IMR-90 (cell line): Measurements from ENCODE around the gene CDH2. TPM values are rescaled to one million over a fixed set of nuclear protein-coding genes. Genes with fewer than 3 reads are reported as not detected.
A peak's percentile ranks its signal among the peaks of the same experiment; 100 is the strongest.

Experiments
- ATAC-seq: fragments of 200-7000 bp; cut with Tn5 transposase; 2 replicates; pipeline ENCODE4 v1.9.1; 2020; ENCODE audit warnings: low read depth, mild to moderate bottlenecking, moderate library complexity
- BruUV-seq: library from RNA; stranded (reverse); fragments of 400-500 nt; replicated peaks from 2 replicates; lab custom pipeline; 2021; lab: Mats Ljungman, UMichigan
- CTCF ChIA-PET: fragments of 300-600 bp; formaldehyde crosslinking; extraction: SDS; loops from one replicate; lab custom pipeline; 2021; ENCODE audit warnings: antibody characterized with exemption; lab: Yijun Ruan, JAX
- POLR2A ChIA-PET: fragments of 300-600 bp; sonication (Branson Sonifier 250); formaldehyde crosslinking; loops from one replicate; lab custom pipeline; 2022; ENCODE audit warnings: antibody characterized with exemption; ENCODE audit not compliant: unreplicated experiment; lab: Charles Lee
- DNase-seq: peaks from one replicate; pipeline ENCODE4 v3.0.0; 2013
- H2AFZ ChIP-seq: replicated peaks from 2 replicates; pipeline ENCODE3; 2013; ENCODE audit warnings: low read length, mild to moderate bottlenecking; ENCODE audit not compliant: poor library complexity
- H2AK5ac ChIP-seq: 2 replicates; pipeline ENCODE4 v1.6.1; 2013; ENCODE audit warnings: low read depth, low read length, inconsistent platforms
- H2AK9ac ChIP-seq: replicated peaks from 2 replicates; pipeline ENCODE3; 2013; ENCODE audit warnings: mild to moderate bottlenecking, low read depth, low read length, moderate library complexity; ENCODE audit not compliant: poor library complexity
- H2BK120ac ChIP-seq: 2 replicates; pipeline ENCODE4 v1.6.1; 2013; ENCODE audit warnings: low read depth, low read length, inconsistent platforms
- H2BK15ac ChIP-seq: 3 replicates; pipeline ENCODE4 v1.6.1; 2013; ENCODE audit warnings: low read depth, low read length, inconsistent platforms
- H2BK20ac ChIP-seq: 2 replicates; pipeline ENCODE4 v1.6.1; 2013; ENCODE audit warnings: low read depth, mild to moderate bottlenecking, inconsistent platforms, low read length, moderate library complexity
- H2BK5ac ChIP-seq: 2 replicates; pipeline ENCODE4 v1.6.1; 2013; ENCODE audit warnings: mild to moderate bottlenecking, low read depth, low read length, inconsistent platforms; ENCODE audit not compliant: poor library complexity, severe bottlenecking
- H3K14ac ChIP-seq: replicated peaks from 2 replicates; pipeline ENCODE4 v1.6.1; 2013; ENCODE audit warnings: low read depth, low read length, inconsistent platforms
- H3K18ac ChIP-seq: 2 replicates; pipeline ENCODE4 v1.6.1; 2013; ENCODE audit warnings: low read depth, low read length, control low read depth
- H3K23ac ChIP-seq: 2 replicates; pipeline ENCODE4 v1.6.1; 2013; ENCODE audit warnings: low read depth, low read length, inconsistent platforms
- H3K27ac ChIP-seq: 2 replicates; pipeline ENCODE4 v1.5.1; 2013; ENCODE audit warnings: mild to moderate bottlenecking, control low read depth, low read length; ENCODE audit not compliant: insufficient read depth
- H3K27me3 ChIP-seq: 2 replicates; pipeline ENCODE4 v1.6.1; 2013; ENCODE audit warnings: low read length; ENCODE audit not compliant: control insufficient read depth, insufficient read depth
- H3K36me3 ChIP-seq: 2 replicates; pipeline ENCODE4 v1.6.1; 2013; ENCODE audit warnings: low read length, mixed read lengths; ENCODE audit not compliant: control insufficient read depth, insufficient read depth
- H3K4ac ChIP-seq: 2 replicates; pipeline ENCODE4 v1.6.1; 2013; ENCODE audit warnings: low read depth, low read length, inconsistent platforms
- H3K4me1 ChIP-seq: 2 replicates; pipeline ENCODE4 v1.6.1; 2013; ENCODE audit warnings: low read length, mixed read lengths; ENCODE audit not compliant: control insufficient read depth, insufficient read depth
- H3K4me2 ChIP-seq: 2 replicates; pipeline ENCODE4 v1.6.1; 2013; ENCODE audit warnings: low read depth, mild to moderate bottlenecking, control low read depth, low read length, moderate library complexity
- H3K4me3 ChIP-seq: 2 replicates; pipeline ENCODE4 v1.5.1; 2013; ENCODE audit warnings: low read depth, mild to moderate bottlenecking, control low read depth, low read length, moderate library complexity; ENCODE audit not compliant: insufficient read depth
- H3K56ac ChIP-seq: 2 replicates; pipeline ENCODE4 v1.6.1; 2013; ENCODE audit warnings: low read length, inconsistent platforms; ENCODE audit not compliant: insufficient read depth; ENCODE audit errors: extremely low read depth
- H3K79me1 ChIP-seq, 2 experiments: 2 replicates each; pipeline ENCODE4 v1.6.1; 2013; ENCODE audit warnings: low read length in 2 of 2, inconsistent platforms in 1 of 2, low read depth in 1 of 2
- H3K9ac ChIP-seq: 2 replicates; pipeline ENCODE4 v1.6.1; 2013; ENCODE audit warnings: low read depth, low read length, control low read depth
- H3K9me1 ChIP-seq: 2 replicates; pipeline ENCODE4 v1.6.1; 2013; ENCODE audit warnings: low read length, inconsistent platforms; ENCODE audit not compliant: insufficient read depth
- H3K9me3 ChIP-seq: 2 replicates; pipeline ENCODE4 v1.6.1; 2013; ENCODE audit warnings: low read length; ENCODE audit not compliant: control insufficient read depth, insufficient read depth
- H4K20me1 ChIP-seq: 2 replicates; pipeline ENCODE4 v1.6.1; 2013; ENCODE audit warnings: low read length, inconsistent platforms; ENCODE audit not compliant: insufficient read depth
- H4K5ac ChIP-seq: 2 replicates; pipeline ENCODE4 v1.6.1; 2013; ENCODE audit warnings: mild to moderate bottlenecking, low read depth, low read length, control low read depth
- H4K8ac ChIP-seq, 2 experiments: 2 replicates each; pipeline ENCODE4 v1.6.1; 2013; ENCODE audit warnings: low read depth in 2 of 2, low read length in 2 of 2, control low read depth in 1 of 2, inconsistent platforms in 1 of 2
- H4K91ac ChIP-seq: 2 replicates; pipeline ENCODE4 v1.6.1; 2013; ENCODE audit warnings: low read depth, low read length, inconsistent platforms; ENCODE audit not compliant: insufficient read depth
- CTCF ChIP-seq: conservative IDR thresholded peaks from 2 replicates; pipeline ENCODE4 v1.5.1; 2012; ENCODE audit warnings: mild to moderate bottlenecking, low read depth, low read length, improper control_type of control experiment
- MAFK ChIP-seq: IDR thresholded peaks from 2 replicates; pipeline ENCODE4 v1.6.1; 2012; ENCODE audit warnings: low read depth, low read length, improper control_type of control experiment
- POLR2A ChIP-seq: IDR thresholded peaks from 2 replicates; pipeline ENCODE4 v1.6.1; 2012; ENCODE audit warnings: mild to moderate bottlenecking, low read depth, low read length
- RCOR1 ChIP-seq: IDR thresholded peaks from 2 replicates; pipeline ENCODE4 v1.6.1; 2012; ENCODE audit warnings: mild to moderate bottlenecking, low read length, improper control_type of control experiment; ENCODE audit not compliant: insufficient replicate concordance
- SMC3 ChIP-seq: fragments of 150-350 bp; IDR thresholded peaks from 2 replicates; pipeline ENCODE4 v1.6.1; 2016; ENCODE audit warnings: low read depth, mild to moderate bottlenecking, antibody characterized with exemption, low read length, moderate library complexity
- USF2 ChIP-seq: fragments of 150-350 bp; IDR thresholded peaks from 2 replicates; pipeline ENCODE4 v1.6.1; 2017; ENCODE audit warnings: mild to moderate bottlenecking, antibody characterized with exemption, low read length, low read depth
- WGBS, 2 experiments: methylation state at CpG; one replicate each; pipeline versions ENCODE4 v1.1.5 to v1.1.7; 2013; ENCODE audit warnings: missing lambda C conversion rate in 2 of 2; ENCODE audit not compliant: insufficient read length in 1 of 2; ENCODE audit errors: extremely low coverage in 2 of 2; 5-methylcytosine and 5-hydroxymethylcytosine counted together
- dilution Hi-C: fragments of 300-500 bp; cut with HindIII; formaldehyde crosslinking; loops from one replicate; pipeline ENCODE4 v1.14.3; 2018; ENCODE audit warnings: low sequenced_read_pairs; ENCODE audit not compliant: unreplicated experiment
- in situ Hi-C: fragments of 300-500 bp; cut with MboI; formaldehyde crosslinking; loops from 3 replicates; pipeline ENCODE4 v1.14.3; 2019; ENCODE audit warnings: low sequenced_read_pairs, inconsistent platforms, mixed read lengths
- intact Hi-C: fragments of 100-400 bp; cut with micrococcal nuclease; formaldehyde crosslinking; loops from 2 replicates; pipeline ENCODE4 v1.10.0; 2022
- polyA plus RNA-seq, 3 experiments: library from polyadenylated mRNA; depleted of rRNA; stranded (reverse); fragments of >200 nt; gene quantifications; 2 replicates each; pipeline ENCODE4 v1.2.3, GENCODE V29; 2012; ENCODE audit warnings: low replicate concordance in 1 of 3
- total RNA-seq: library from RNA; depleted of rRNA; stranded (reverse); fragments of >200 nt; gene quantifications from 2 replicates; pipeline ENCODE4 v1.2.3, GENCODE V29; 2012

The CDH2 gene
- total and polyA plus RNA-seq, 2 of the 4 experiments (the other 2 are of a cell fraction): 55.6 to 111 TPM

DNA sequence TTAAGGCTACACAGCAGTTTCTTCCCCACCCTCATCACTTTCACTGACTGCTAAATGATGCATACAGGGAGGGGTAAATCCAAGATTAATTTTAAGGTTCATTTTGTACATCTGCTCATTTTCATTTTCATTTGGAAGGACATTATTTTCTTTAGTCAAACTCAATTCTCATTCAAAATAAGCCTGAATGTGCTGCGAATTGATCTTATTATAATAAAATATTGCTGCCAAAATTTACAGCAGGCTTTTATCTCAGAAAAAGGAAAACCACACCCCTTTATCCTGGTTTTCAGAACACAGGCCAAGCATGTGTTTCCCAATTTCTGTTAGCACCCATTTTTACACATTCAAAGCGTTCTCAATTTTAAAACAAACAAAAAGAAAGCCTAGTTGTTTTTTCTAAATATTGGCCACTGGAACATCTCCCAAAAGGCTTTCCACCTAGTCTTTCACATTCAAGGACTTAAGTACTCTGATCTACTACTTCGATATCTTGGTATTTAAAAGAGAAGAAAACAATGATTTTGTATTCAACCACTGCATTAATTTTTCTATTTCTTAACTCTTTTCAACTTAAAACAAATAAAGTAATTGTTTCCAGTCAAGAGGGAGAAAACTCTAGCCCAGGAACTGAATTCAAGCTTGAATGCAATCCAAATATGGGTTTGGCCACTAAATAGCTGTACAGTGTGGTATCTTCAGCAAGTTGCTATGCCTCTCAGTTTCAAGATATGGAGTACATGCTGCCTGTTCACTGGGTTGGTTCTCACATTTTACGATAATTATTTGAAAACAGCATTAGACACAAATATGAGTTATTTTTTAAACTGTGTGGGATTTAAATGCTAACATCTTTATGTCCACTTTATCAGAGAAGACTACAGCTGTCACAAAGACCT lies 52.5 kb downstream of the CDH2 start:
- TF ChIP-seq RCOR1 (no peak), MAFK (no peak), SMC3 (no peak), POLR2A (no peak), USF2 (no peak), CTCF (no peak)
- no peak overlapping the region for H3K27ac ChIP-seq
- dilution Hi-C loops: no loop called here

More for the DNA sequence above, 52.5 kb downstream of the CDH2 start:
- H3K9me3 ChIP-seq: no peaks in the 10 kb centered on the region
- no TSS peak for BruUV-seq
- H2AK5ac ChIP-seq: peak overlapping the region; percentile 65; the same call in 1 of the 2 replicates
- peaks cover 5% of the 10 kb centered on the region; the same call in 1 of the 2 replicates for H3K4me1 ChIP-seq
- H3K56ac ChIP-seq: no peak overlapping the region
- H3K9me1 ChIP-seq: peaks cover 8% of the 10 kb centered on the region
- POLR2A ChIA-PET: no interaction called here
- H2AK9ac ChIP-seq: no peak overlapping the region
- no peak overlapping the region for H3K4me3 ChIP-seq
- 0 out of 2 replicates have a peak overlapping the region, but pooled peaks have one; percentile 31 for H3K23ac ChIP-seq
- ATAC-seq (peak; percentile 29; the same call in 1 of the 2 replicates), DNase-seq (no peak)
- no peak overlapping the region for H4K5ac ChIP-seq
- H4K20me1 ChIP-seq: peaks cover 3% of the 10 kb centered on the region; the same call in 1 of the 2 replicates
- no peak overlapping the region for H2BK20ac ChIP-seq
- H3K36me3 ChIP-seq: no peaks in the 10 kb centered on the region
- in situ Hi-C loops: no loop called here
- H3K4me2 ChIP-seq: peak overlapping the region; percentile 99; the same call in 1 of the 2 replicates
- no peak overlapping the region for H4K91ac ChIP-seq
- no CpG with 5 or more reads among the region's 4 CpGs for WGBS, 2 experiments
- H2BK5ac ChIP-seq: peak overlapping the region; percentile 8
- no peaks in the 10 kb centered on the region for H3K27me3 ChIP-seq
- H3K4ac ChIP-seq: no peak overlapping the region
- H3K9ac ChIP-seq: no peak overlapping the region
- H3K18ac ChIP-seq: peak overlapping the region; percentile 7; the same call in 1 of the 2 replicates
- no peak overlapping the region; a peak in 1 of 4 replicates for H4K8ac ChIP-seq
- H3K79me1 ChIP-seq: peaks cover 16 to 53% of the 10 kb centered on the region in 2 experiments; a peak in 3 of 4 replicates
- CTCF ChIA-PET: no interaction called here
- H2BK120ac ChIP-seq: no peak overlapping the region
- H2BK15ac ChIP-seq: no peak overlapping the region
- intact Hi-C loops: no loop called here
- H3K14ac ChIP-seq: 0 out of 2 replicates have a peak overlapping the region, but pooled peaks have one; percentile 31
- H2AFZ ChIP-seq: no peak overlapping the region
